Measurements from ENCODE around the gene DOCK11. TPM values are rescaled to one million over a fixed set of nuclear protein-coding genes. Genes with fewer than 3 reads are reported as not detected.

The DOCK11 gene
- total RNA-seq, 1 donor from 2014 or later: 0.26 TPM

DNA sequence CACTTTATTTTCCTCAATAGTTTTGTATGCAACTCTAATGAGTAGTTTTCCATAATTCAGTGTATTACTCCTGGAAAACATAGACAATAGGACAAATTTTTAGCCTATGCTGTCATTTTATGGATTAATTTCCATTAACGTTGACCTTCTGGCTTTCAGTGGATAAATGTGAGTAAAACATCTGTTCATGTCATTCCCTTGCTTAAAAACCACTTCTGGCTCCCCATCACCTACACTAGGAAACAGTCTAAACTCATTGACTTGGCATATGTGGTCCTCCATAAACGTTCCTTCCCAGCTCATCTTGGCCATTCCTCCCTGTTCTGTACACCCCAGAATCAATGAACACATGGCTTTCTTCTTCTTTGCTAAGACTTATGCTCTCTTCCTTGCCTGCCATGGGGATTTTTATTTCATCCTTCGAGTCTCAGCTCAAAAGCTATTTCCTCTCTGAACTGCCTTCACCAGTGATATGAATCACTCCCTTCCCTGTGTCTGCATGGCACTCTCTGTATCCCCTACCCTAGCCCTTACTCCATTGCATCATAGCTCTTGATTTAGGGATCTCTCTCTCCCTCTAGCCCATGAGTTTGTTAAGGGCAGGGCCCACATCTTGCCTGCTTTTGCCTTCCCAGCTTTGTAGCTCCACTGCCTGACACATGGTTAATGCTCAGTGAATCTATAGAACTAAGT, 34.8 kb downstream of the DOCK11 start:
- no peak for DNase-seq (ENCODE audit: low read depth in 2 of 2)

DNA sequence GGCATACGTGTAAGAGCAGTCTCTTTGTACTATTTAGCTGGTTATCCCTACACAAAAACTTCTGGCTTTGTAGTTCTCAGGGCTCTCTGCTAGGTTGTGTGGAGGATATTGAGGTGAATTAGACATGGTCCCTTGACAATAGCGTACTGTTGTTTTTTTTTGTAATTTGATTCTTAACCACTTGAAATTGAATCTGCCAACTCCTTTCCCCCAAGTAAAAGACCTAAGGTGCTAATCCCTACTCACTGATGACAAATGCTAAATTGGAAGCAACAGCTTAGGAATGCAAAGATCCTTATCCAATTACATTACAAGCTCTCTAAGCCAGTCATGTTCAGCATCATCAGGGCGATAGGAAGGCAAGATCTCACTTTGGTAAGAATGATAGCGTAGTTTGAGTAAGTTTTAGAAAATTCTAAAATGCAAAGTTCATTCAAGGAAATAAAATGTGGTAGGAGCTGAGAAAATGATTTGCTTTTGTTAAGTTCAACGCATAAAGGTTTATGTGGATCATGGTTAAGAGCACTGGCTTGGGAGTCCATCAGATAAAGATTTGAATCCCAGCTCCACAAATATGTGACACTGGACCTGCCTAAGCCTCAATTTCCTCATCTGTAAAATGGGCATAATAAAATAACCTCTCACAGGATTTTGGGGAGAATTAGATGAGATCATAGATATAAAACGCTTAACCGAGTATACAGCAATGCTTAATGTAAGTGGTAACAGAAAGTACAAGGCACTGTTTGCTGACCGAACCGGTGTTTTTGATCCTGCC, 39.3 kb downstream of the DOCK11 start:
- no peak for DNase-seq (ENCODE audit: low read depth in 2 of 2)

DNA sequence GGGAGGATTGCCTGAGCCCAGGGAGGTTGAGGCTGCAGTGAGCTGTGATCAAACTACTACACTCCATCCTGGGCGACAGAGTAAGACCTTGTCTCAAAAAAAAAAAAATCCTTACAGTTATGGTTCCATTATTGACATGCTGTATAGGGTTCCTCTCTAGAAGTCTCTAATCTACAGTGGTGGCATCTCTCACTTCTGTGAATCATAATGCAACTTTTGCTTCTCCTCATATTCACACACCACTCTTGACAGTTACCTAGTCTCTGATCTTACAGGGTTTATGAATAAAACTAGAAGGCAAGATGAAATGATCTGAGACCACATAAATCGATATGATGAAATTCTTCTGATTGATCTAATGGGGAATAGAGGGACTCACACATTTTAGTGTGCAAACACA, 40.6 kb downstream of the DOCK11 start:
- DNase-seq (ENCODE audit: low read depth in 2 of 2): no peak

DNA sequence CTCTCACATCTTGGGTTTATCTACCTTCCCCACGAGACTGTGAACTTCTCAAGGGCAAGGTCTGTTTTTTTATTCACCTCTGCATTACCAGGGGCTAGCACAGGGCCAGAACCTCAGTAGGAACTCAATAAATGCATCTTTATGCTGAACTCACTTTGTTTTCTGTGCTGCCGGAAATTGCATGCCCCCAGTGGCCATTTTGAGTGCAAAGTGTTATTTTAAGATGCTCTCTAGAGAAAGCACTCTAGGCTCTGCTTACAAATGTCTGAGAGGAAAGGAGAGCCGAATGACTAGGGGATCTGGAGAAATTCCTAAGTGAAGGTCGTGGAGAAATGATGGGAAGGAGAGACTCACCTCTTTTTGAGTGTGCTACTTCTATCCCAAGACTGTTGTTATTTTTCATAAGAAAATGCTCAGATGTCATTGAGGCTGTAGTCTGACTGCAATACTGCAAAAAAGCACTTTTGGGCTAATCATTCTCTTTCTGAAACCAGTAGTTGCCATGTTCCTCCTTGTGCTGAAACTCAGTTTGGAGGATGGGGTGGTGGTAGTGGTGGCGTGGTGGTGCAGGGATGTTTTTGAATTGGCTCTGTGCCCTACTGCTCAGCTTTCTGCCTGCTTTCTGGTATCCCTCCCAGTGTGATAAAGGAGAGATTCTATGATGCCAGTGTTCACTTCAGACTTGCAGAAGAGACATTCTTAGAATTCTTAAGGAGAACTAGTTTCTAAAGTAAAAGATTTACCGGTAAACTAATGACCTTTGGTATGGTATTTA, 41.3 kb downstream of the DOCK11 start:
- no peak for DNase-seq (ENCODE audit: low read depth in 2 of 2)

DNA sequence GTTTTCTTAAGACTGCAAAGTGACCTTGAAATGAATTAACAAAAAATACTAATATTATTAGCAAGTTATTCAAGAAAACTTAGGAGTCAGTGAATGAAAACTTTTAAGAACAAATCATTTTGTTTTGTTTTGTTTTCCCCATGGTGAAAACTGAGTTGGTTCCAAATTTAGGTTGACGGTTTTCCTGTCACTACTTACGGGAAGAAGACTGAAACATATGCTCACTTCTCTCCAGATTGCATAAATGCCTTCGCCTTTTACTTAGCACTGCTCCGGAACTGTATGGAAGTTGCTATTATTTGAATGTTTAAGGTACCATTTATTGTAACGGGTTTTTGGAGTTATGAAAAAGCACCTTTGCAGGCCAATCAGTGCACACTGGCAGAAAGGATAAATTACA, 42.8 kb downstream of the DOCK11 start:
- DNase-seq (ENCODE audit: low read depth in 2 of 2): no peak

DNA sequence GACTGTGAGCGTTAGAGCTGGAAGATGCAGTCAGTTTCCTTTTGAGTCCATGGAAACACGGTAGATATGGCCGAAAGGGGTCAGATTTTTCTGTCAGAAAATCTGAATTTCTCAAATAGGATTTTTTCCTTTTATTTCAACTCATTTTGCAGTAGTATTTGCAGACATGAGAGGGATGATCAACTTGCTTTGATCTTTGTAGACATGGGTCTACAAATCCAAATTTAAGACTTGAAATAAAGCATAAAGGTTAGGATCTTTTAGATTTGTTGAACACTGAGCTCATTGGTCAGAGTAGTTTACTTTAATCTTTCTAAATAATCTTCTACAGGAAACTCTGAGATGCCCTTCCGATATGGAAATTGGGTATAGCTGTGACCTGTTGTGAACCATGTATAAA, 44.7 kb downstream of the DOCK11 start:
- DNase-seq (ENCODE audit: low read depth in 2 of 2): no peak

DNA sequence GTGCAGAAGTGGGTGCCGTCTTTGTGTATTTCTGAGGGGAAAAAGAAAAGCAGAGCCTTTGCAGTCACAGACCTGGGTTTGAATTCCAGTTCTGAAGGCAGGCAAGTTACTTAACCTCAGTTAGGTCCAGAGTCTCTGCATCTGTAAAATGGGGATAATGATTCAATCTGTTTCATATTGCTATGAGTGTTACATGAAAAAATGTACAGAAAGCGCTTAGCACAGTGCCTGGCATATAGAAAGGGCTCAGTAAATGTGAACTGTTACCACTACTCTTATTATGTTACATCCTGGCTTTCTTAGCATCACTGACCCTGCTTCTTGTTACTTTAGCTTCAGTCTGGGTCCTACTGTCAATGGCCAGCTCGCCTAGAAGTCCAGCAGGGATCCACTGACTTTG, 45.9 kb downstream of the DOCK11 start:
- DNase-seq (ENCODE audit: low read depth in 2 of 2): no peak

DNA sequence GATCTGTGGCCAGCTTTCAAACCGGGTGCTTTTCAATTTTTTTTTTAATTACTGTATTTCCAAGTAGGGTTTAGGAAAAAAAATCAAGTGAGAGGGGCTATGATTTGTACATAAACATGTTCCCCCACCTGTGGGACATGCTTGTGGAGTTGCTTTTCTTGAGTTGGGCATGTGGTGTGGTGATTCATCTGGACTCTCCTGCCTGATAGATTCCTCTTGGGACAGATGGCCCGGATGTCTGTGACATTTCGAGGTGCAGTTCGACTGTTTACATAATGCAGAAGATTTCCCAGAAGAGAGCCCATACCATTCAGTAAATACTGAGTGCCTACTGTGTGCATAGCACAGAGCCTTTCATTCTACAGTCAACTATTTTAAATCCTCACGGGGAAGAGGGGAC, 49.9 kb downstream of the DOCK11 start:
- DNase-seq (ENCODE audit: low read depth in 2 of 2): no peak

DNA sequence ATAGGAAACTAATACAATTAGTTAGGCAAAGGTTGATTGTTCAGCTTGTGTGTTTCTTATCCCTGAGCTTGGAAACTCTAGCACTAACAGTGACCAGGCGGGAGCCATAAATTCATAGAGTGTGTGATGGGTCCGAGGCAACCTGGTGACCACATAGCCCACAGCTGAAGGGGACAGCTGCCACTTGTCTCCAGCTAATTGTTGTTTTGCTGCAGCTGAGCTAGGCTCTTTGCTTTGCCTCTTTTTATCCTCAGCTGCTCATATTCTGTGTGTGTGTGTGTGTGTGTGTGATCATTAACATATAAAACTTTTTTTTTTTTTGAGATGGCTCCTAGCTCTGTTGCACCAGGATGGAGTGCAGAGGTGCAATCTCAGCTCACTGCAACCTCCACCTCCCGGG, 53.2 kb downstream of the DOCK11 start:
- DNase-seq (ENCODE audit: low read depth in 2 of 2): no peak

DNA sequence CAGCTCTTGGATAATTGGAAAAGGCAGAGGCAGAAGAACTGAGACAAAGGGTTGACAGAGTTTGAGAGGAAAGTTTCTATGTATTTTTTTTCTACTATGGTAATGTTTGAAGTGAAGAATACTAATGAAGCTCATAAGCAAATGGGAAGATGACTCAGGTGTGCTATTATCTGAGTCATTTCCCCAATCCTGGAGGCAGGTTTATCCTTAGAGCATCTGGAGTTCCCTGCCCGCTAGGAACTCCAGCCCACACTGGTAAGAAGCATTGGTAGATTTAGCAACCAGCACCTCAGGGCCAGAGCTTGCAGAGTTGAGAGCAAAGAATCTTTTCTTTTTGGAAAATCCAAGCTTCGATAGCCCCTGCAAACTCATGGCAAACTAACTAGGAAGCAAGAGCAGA, 55.2 kb downstream of the DOCK11 start:
- DNase-seq (ENCODE audit: low read depth in 2 of 2): no peak

DNA sequence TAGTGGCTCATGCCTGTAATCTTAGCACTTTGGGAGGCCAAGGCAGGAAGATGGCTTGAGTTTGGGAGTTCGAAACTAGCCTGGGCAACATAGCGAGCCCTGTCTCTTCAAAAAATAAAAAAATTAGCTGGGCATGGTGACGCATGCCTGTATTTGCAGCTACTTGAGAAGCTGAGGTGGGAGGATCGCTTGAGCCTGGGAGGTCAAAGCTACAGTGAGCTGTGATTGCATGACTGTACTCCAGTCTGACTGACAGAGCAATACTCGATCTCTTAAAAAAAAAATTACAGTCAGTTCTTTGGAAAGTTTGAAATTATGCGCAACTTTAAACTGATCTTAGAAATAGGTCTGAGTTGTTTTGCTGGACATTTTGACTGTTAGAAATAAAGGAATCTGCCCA, 55.8 kb downstream of the DOCK11 start:
- DNase-seq (ENCODE audit: low read depth in 2 of 2): no peak

DNA sequence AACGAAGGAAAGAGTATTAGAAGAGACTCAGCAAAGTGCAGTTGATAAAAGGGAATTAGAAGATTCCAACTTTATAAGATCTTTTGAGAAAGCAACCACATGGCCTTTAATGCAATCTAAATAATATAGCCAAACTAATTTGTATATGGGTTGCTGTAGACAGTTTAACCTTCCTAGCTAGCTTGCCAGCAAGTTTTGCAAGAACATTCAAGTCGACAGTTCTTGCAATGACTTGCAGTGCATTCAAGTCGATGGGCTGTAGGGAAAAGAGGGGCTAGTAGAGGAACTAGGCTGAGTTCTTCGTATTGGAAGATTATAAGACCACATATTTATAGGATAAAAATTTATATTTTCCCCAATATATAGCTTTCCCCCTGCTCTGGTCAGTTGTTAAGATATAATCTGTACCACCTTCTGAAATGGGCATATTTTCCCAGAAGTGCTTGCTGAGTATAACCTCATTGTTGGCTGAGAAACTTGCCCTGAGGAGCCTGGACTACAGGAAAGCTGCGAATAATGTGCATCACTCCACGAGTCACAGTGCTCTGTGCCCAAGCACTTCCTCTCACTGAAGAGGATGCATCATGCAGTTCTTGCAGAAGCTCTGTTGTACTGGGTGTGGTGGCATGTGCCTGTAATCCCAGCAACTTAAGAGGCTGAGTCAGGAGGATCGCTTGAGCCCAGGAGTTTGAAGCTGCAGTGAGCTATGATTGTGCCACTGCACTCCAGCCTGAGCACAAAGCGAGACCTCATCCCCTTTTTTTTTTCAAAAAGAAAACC, 56.7 kb downstream of the DOCK11 start:
- DNase-seq (ENCODE audit: low read depth in 2 of 2): no peak

DNA sequence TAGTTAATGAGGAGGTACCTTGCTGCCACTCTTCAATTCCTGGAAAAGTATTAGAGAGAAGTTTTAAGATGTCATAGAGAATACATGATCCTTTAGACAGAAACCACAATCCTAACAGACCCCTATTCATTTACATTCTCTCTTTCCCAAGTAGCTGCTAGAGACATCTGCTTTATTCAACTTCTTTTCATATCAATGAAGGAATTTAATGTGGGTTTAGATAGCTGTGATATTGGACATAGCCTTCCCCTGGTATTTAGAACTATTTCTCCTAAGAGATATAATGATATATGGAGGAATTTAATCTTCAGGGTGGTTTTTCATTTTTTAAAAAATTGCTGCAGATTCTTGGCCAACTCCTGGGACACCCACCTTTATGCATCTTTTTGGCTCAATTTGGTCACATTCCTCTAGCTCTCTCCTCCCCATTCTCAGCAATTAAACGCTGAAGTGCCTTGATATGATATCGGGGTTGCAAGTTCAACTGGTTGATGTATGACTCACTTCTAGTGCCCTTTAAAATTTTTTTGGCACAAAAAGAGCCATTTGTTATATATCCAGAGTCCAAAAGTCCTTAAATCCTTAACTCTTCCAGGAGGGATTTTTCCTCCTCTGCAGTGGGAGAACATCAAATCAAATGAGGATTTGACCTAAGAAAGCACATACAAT, 57.6 kb downstream of the DOCK11 start:
- DNase-seq (ENCODE audit: low read depth in 2 of 2): no peak

DNA sequence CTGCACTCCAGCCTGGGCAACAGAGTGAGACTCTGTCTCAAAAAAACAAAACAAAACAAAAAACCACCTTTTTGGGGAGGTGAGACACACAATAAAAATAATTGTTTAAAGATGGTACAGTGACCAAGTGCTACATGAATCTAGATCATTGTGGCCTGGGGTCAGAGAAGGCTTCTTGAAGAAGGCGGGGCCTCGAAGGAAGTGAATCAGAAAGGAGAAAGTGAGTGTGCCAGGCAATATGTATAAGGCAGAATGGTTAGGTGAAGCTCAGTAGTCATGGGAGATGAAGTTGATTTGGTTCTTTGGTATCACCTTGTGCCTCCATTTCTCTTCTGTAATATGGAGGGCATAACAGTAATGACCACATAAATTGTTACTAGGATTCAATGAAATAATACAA, 58.9 kb downstream of the DOCK11 start:
- DNase-seq (ENCODE audit: low read depth in 2 of 2): no peak

DNA sequence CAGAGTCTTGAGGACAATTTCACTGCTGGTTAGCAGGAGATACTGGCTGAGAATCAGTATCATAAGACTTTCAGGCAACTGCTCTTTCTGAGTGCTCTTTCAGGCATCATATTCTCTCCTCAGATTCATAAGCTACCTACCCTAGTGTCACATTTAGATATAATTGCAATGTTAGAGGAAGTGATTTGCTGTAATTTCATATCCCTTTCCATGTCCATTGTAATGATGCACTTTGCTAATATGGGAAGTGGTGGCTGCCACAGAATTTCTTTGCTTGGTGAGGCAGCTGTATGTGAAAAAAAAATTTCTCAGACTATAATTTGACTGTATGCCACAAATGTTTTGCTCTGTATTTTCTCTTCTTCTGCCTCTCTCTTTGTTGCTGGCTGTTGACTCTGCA, 63.3 kb downstream of the DOCK11 start:
- no peak for DNase-seq (ENCODE audit: low read depth in 2 of 2)

DNA sequence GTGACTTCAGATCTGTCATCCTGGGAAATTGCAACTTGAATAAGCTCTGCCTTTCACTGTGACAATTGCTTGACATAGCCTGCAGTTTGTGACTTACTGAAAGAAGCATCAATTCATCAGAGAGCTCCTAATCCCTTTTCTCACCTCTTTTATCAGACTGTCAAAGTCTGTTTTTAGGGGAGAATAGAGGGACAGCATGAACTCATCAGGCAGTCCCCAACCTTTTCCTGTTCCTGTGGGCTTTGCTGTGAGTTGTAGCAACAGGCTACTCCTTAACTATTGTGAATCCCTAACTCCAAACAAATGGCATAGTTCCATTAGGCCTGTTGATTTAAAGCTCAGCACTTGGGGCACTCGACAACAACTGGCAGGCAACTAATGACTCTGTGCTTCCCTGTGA, 64.9 kb downstream of the DOCK11 start:
- no peak for DNase-seq (ENCODE audit: low read depth in 2 of 2)

DNA sequence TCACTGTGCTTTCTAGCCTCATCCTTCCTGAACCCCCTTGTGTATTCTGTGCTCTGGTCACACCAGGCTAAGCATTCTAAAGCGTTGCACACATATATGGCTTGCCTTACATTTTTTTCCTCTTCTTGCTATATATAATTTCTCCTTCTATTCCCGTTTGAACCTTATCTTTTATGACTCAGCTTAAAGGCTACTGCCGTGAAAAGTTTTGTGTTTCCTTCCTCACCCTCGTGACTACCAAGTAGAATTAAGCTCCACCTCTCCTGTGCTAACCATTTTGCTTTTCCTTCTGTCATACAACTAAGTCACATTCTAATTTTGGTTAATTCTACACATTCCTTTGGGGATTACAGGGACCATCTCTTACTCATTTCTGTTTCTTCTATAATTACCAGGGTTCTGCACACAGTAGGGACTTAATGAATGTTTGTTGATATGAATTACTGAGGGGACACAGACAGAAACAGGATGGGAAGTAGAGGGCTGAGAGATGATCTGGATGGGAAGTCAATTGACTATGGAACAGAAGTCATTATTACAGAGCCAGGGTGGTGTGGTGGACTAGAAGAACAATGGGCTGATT, 67.1 kb downstream of the DOCK11 start:
- DNase-seq (ENCODE audit: low read depth in 2 of 2): no peak

DNA sequence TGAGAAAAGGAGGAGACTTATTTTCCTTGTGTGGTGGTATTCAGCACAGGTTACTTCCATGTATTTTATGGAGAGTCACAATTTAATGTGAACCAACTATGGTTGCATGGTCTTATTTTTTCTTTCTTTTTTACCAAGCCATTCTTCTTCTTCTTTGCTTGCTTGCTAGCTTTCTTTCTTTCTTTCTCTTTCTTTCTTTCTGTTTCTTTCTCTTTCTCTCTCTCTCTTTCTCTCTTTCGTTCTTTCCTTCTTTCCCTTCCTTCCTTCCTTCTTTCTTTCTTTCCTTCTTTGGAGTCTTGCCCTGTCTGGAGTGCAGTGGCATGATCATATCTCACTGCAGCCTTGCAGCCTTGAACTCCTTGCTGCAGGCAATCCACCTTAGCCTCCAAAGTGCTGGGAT, 68.9 kb downstream of the DOCK11 start:
- DNase-seq (ENCODE audit: low read depth in 2 of 2): no peak

DNA sequence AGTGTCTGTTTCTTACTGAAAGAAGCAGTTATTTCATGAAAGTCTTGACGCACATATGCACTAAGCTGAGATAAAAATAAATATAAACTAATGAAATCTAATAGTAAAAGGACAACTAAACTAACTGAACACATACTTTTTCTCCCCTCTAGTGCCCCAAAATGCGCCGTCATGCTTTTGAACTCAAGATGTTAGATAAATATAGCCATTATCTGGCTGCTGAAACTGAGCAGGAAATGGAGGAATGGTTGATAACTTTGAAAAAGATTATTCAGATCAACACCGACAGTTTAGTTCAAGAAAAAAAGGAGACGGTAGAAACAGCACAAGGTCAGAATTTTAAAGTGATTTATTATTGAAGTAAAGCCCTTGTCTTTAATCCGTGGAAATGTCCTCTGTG, 70.2 kb downstream of the DOCK11 start:
- DNase-seq (ENCODE audit: low read depth in 2 of 2): no peak

DNA sequence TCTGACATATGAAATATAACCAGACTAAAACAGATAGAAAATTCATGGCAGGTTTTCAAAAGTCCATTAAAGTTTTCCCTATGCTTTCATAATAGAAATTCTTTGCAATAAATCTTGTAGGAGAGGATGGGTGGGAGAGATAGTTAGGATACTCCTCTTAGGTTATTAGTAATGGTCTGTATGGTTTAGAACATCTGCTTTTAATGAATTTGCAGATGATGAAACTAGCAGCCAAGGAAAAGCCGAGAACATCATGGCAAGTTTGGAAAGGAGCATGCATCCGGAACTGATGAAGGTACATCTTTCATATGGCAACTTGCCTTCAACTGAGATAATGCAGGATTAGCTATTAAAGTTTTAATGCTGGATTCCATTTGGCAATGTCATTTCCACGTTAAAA, 70.7 kb downstream of the DOCK11 start:
- DNase-seq (ENCODE audit: low read depth in 2 of 2): no peak

DNA sequence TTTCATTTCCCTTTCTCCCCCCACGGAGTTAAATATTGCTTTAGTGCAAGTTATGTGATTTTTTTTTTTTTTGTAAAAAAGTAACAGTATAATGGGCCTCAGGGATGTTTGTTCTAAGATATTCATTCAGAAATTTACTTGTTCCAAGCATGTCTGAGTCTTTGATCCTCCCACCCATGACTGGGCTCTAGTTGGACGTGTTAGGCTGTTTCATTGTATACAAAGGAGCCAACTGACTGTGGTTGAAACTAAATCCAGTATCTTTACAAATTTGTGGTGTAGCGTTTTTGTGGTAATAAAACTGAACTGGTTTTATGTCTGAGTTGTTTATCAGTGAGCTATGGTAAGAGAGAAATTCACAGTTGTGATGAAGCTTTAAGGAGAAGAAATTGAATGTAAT, 74.1 kb downstream of the DOCK11 start:
- DNase-seq (ENCODE audit: low read depth in 2 of 2): no peak

All from dermis microvascular lymphatic vessel endothelial cell (primary cell).